Measurements from ENCODE around the gene RAD51B. TPM values are rescaled to one million over a fixed set of nuclear protein-coding genes. Genes with fewer than 3 reads are reported as not detected.
A peak's percentile ranks its signal among the peaks of the same experiment; 100 is the strongest.

Gene RAD51B
- total RNA-seq, 4 donors from 2014 or later, result 8.9 to 30.3 (median 10.4) TPM

- no peak for DNase-seq (ENCODE audit: low spot score)
- TF ChIP-seq CTCF (IDR thresholded peaks at IDR 0.05), result no peak
- ATAC-seq (ENCODE audit: low FRiP score), result peak; percentile 12
Measured at GRCh38 chr14:68714991-68715924, 895.7 kb downstream of the RAD51B start.

- DNase-seq (ENCODE audit: low spot score) (no peak), ATAC-seq (ENCODE audit: low FRiP score) (no peak)
- TF ChIP-seq CTCF (IDR thresholded peaks at IDR 0.05), result no peak
Measured at GRCh38 chr14:68716698-68717097, 897.1 kb downstream of the RAD51B start.

- no peak for TF ChIP-seq CTCF (IDR thresholded peaks at IDR 0.05)
- DNase-seq (ENCODE audit: low spot score), result no peak
- no peak for ATAC-seq (ENCODE audit: low FRiP score)
Measured at GRCh38 chr14:68718023-68718990, 898.7 kb downstream of the RAD51B start.

GRCh38 chr14:68719634-68720384 lies 900.2 kb downstream of the RAD51B start:
- ATAC-seq (ENCODE audit: low FRiP score), result no peak
- no peak for TF ChIP-seq CTCF (IDR thresholded peaks at IDR 0.05)

GRCh38 chr14:68722186-68722585 lies 902.6 kb downstream of the RAD51B start:
- TF ChIP-seq CTCF (IDR thresholded peaks at IDR 0.05), result no peak
- no peak for DNase-seq (ENCODE audit: low spot score)
- no peak for ATAC-seq (ENCODE audit: low FRiP score)

More at GRCh38 chr14:68719634-68720384, 900.2 kb downstream of the RAD51B start:
- DNase-seq (ENCODE audit: low spot score), result no peak

- TF ChIP-seq CTCF (IDR thresholded peaks at IDR 0.05), result no peak
- ATAC-seq (ENCODE audit: low FRiP score), result no peak
- DNase-seq (ENCODE audit: low spot score), result no peak
Measured at GRCh38 chr14:68722968-68723566, 903.5 kb downstream of the RAD51B start.

All from omental fat pad (tissue), 4 donors.